Bronchus fibroblast of lung (primary cell): ENCODE measurements around the gene KLF13. TPM values are rescaled to one million over a fixed set of nuclear protein-coding genes. Genes with fewer than 3 reads are reported as not detected.

Experiments
- total RNA-seq: library from RNA; depleted of rRNA; stranded (reverse); fragments of >200 nt; gene quantifications from 2 replicates; pipeline ENCODE4 v1.2.3, GENCODE V29; 2015

Gene KLF13
- total RNA-seq, result 19.6 and 36.3 TPM in 2 replicates

GRCh38 chr15:31326156-31326874 is at the start of gene KLF13:
Gene KLF13 (plus strand): TSS chr15:31326835. CDS start chr15:31327213, 378 bp downstream.

Other genes with a start within 250 kb of the KLF13 start
- gene TRPM1, start 225.1 kb upstream of the KLF13 start, total RNA-seq, result not detected in 2 replicates